ENCODE data around the gene MADCAM1.

MADCAM1 gene

GRCh38 chr19:519449-519865, 23.2 kb downstream of the MADCAM1 start:
- no peak for TF ChIP-seq CTCF (IDR thresholded peaks at IDR 0.05)

GRCh38 chr19:522726-523125, 26.4 kb downstream of the MADCAM1 start:
- no peak for TF ChIP-seq CTCF (IDR thresholded peaks at IDR 0.05)

- TF ChIP-seq CTCF (IDR thresholded peaks at IDR 0.05) = no peak
These were observed 27.9 kb downstream of the MADCAM1 start for GRCh38 chr19:524062-524674.

DNA sequence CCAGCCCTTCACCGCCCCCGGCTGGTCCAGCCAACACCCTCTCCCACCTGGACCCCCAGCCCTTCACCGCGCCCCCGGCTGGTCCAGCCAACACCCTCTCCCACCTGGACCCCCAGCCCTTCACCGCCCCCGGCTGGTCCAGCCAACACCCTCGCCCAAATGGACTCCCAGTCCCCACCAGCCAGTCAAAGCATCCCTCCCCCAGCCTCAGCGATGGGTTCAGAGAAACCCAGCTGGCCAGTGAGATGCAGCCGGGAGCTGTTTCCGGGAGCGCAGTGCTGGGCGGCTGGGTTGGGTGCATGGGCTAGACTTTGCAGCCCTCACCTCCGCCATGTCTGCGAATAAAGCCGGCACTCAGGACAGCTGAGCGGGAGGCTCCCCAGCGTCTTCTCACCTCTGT, 28.7 kb downstream of the MADCAM1 start:
- TF ChIP-seq CTCF (IDR thresholded peaks at IDR 0.05) = no peak

- no peak for TF ChIP-seq CTCF (IDR thresholded peaks at IDR 0.05)
These were observed 29.7 kb downstream of the MADCAM1 start for GRCh38 chr19:525857-526419.

DNA sequence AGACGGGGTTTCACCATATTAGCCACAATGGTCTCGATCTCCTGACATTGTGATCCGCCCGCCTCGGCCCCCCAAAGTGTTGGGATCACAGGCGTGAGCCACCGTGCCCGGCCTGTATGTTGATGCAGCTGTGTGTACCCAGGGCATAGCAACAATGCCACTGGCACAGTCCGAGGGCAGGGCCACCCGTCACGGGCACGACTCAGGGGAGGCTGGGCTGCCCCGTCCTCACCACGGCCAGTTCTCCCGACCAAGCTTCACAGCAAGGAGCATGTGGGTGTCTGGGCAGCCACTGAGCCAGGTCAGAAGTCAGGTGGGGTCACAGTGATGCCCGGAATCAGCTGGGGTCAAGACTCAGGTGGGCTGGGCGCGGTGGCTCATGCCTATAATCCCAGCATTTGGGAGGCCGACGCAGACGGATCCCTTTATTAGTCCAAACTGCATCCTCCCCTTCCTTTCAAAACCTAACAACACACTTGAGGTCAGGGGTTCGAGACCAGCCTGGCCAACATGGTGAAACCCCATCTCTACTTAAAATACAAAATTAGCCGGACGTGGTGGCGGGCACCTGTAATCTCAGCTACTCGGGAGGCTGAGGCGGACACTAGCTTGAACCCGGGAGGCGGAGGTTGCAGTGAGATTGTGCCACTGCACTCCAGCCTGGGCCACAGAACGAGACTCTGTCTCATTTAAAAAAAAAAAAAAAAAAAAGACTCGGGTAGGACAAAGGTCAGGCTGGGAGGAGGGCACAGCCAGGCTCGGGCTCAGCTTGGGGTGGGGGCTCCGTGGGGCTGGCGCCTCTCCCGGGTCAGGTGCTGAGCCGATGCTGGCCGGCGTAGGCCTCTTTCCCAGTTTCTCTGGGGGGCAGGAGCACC, 34.1 kb downstream of the MADCAM1 start:
- TF ChIP-seq CTCF (IDR thresholded peaks at IDR 0.05) = no peak

DNA sequence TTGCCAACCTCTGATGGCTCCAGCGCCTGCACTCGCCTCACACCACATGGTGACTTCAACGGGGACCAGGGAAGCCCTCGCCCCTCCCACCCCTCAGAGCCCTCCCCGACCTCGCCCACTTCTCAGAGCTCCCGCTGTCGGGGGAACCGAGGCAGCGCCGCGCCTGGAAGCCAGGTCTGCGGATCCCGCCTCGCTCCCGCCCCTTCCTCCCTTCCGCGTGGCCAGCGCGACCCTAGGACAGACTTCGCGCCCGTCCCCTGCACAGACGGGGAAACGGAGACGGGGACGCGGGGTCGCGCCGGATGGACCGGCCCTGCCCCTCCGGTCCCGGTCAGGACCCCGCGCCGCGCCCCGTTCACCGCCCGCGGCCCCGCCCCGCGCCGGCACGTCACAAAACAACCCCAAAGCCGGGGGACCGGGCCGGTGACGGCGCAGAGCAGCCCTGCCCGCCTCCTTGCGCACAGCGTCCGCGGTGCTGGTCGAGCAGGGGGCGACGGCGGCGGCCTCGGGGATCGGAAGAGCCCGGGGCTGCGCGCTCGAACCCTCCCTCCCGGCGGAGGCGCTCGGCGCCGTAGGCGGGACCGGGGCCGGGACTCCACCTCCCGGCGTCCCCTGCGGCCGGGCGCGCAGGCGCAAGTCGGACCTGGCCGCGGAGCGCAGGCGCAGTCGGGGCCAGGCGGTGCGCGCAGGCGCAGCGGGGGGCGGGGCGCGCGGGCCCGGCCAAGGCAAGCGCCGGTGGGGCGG, 34.9 kb downstream of the MADCAM1 start:
- no peak for TF ChIP-seq CTCF (IDR thresholded peaks at IDR 0.05)
